HCT116 (cell line): ENCODE data around the gene TMEM74B.

Experiments
- CTCF ChIP-seq, 3 experiments: fragments of 200-600 bp in 1 of 3; sonication (generic) in 1 of 3; IDR thresholded peaks in 2 of 3; conservative IDR thresholded peaks in 1 of 3; 2 replicates each; pipeline ENCODE4 v1.5.1; 2012 to 2017; ENCODE audit warnings: low read depth in 2 of 3, low read length in 2 of 3, antibody characterized with exemption in 1 of 3, borderline replicate concordance in 1 of 3, control low read depth in 1 of 3, mild to moderate bottlenecking in 1 of 3, mixed read lengths in 1 of 3, mixed run types in 1 of 3, moderate library complexity in 1 of 3; ENCODE audit not compliant: insufficient read depth in 1 of 3
- EZH2 ChIP-seq: fragments of 200-600 bp; sonication (generic); IDR thresholded peaks from 2 replicates; pipeline ENCODE4 v1.6.1; 2017; ENCODE audit warnings: antibody characterized with exemption, mixed run types
- EZH2phosphoT487 ChIP-seq: fragments of 200-600 bp; IDR thresholded peaks from 2 replicates; pipeline ENCODE4 v1.6.1; 2018; ENCODE audit warnings: antibody characterized with exemption, borderline replicate concordance
- POLR2A ChIP-seq: IDR thresholded peaks from 2 replicates; pipeline ENCODE4 v1.7.0; 2011; ENCODE audit warnings: borderline replicate concordance; ENCODE audit not compliant: insufficient read depth, insufficient read length; ENCODE audit errors: extremely low read depth
- POLR2AphosphoS5 ChIP-seq: IDR thresholded peaks from 2 replicates; pipeline ENCODE4 v1.6.1; 2011; ENCODE audit warnings: mild to moderate bottlenecking, low read depth, low read length, moderate library complexity
- SIN3A ChIP-seq: IDR thresholded peaks from 2 replicates; pipeline ENCODE4 v1.6.1; 2012; ENCODE audit warnings: low read depth
- ZNF274 ChIP-seq: fragments of 200-500 bp; sonication (Bioruptor generic); IDR thresholded peaks from 2 replicates; pipeline ENCODE4 v1.6.1; 2014; ENCODE audit warnings: mild to moderate bottlenecking, low read depth, low read length, inconsistent platforms

- TF ChIP-seq CTCF (IDR thresholded peaks at IDR 0.05 in 2 of 3, conservative IDR thresholded peaks at IDR 0.05 in 1 of 3; ENCODE audit: borderline replicate concordance in 1 of 3, insufficient read depth in 1 of 3, low read depth in 2 of 3, low read length in 2 of 3), result no peak
- no peak for TF ChIP-seq EZH2
- no peak for TF ChIP-seq ZNF274
- TF ChIP-seq POLR2AphosphoS5, result no peak
- no peak for TF ChIP-seq SIN3A
- TF ChIP-seq POLR2A, result no peak
- no peak for TF ChIP-seq EZH2phosphoT487
These were observed 11.1 kb downstream of the TMEM74B start for GRCh38 chr20:1173698-1174097.
